Measurements from ENCODE around the gene LRPPRC. TPM values are rescaled to one million over a fixed set of nuclear protein-coding genes. Genes with fewer than 3 reads are reported as not detected.
A peak's percentile ranks its signal among the peaks of the same experiment; 100 is the strongest.

Gene LRPPRC
- total RNA-seq, 1 donor from 2014 or later: 131 TPM

- no peak for DNase-seq (ENCODE audit: low read depth, low spot score)
- H3K4me3 Mint-ChIP-seq: no peak overlapping the region
- no peaks in the 10 kb centered on the region for H3K36me3 Mint-ChIP-seq (ENCODE audit: low read depth)
- H3K27ac Mint-ChIP-seq (ENCODE audit: unreplicated experiment): no peak overlapping the region
- H3K27me3 Mint-ChIP-seq (ENCODE audit: low read depth): no peaks in the 10 kb centered on the region
- no peak for TF ChIP-seq CTCF (conservative IDR thresholded peaks at IDR 0.05)
- H3K9me3 Mint-ChIP-seq: no peaks in the 10 kb centered on the region
- H3K4me1 Mint-ChIP-seq: peaks cover 10% of the 10 kb centered on the region
These were observed 153.6 kb downstream of the LRPPRC start for GRCh38 chr2:43841949-43842865.

GRCh38 chr2:43840965-43841364 lies 154.8 kb downstream of the LRPPRC start:
- Mint-ChIP-seq H3K27ac (ENCODE audit: unreplicated experiment) (no peak overlapping the region), H3K4me3 (no peak overlapping the region), H3K4me1 (peaks cover 10% of the 10 kb centered on the region), H3K36me3 (ENCODE audit: low read depth) (no peaks in the 10 kb centered on the region), H3K27me3 (ENCODE audit: low read depth) (no peaks in the 10 kb centered on the region), H3K9me3 (no peaks in the 10 kb centered on the region)
- no peak for TF ChIP-seq CTCF (conservative IDR thresholded peaks at IDR 0.05)
- DNase-seq (ENCODE audit: low read depth, low spot score): no peak

GRCh38 chr2:43839776-43840564 lies 155.8 kb downstream of the LRPPRC start:
- Mint-ChIP-seq H3K4me1 (peaks cover 10% of the 10 kb centered on the region), H3K4me3 (no peak overlapping the region), H3K27me3 (ENCODE audit: low read depth) (no peaks in the 10 kb centered on the region), H3K27ac (ENCODE audit: unreplicated experiment) (no peak overlapping the region), H3K9me3 (no peaks in the 10 kb centered on the region), H3K36me3 (ENCODE audit: low read depth) (no peaks in the 10 kb centered on the region)
- DNase-seq (ENCODE audit: low read depth, low spot score): no peak
- no peak for TF ChIP-seq CTCF (conservative IDR thresholded peaks at IDR 0.05)

GRCh38 chr2:43838560-43839267 lies 157.1 kb downstream of the LRPPRC start, which contains the start of the genes ABCG5 and ABCG8:
ABCG5 (minus strand) TSS chr2:43838839; CDS start chr2:43838679, 160 bp downstream.
ABCG8 (plus strand) TSS chr2:43838971; CDS start chr2:43839054, 83 bp downstream.
- H3K4me1 Mint-ChIP-seq: peaks cover 10% of the 10 kb centered on the region
- H3K4me3 Mint-ChIP-seq: no peak within 1 kb of the TSS
- H3K36me3 Mint-ChIP-seq (ENCODE audit: low read depth): no peaks in the 10 kb centered on the region
- TF ChIP-seq CTCF (conservative IDR thresholded peaks at IDR 0.05): no peak
- peak within 1 kb of the TSS; percentile 50 for H3K27ac Mint-ChIP-seq (ENCODE audit: unreplicated experiment)
- no peaks in the 10 kb centered on the region for H3K27me3 Mint-ChIP-seq (ENCODE audit: low read depth)
- H3K9me3 Mint-ChIP-seq: no peaks in the 10 kb centered on the region
- DNase-seq (ENCODE audit: low read depth, low spot score): no peak
